Astrocyte of the hippocampus (primary cell): ENCODE measurements around the gene ACTL8.
A peak's percentile ranks its signal among the peaks of the same experiment; 100 is the strongest.

Experiments used
- DNase-seq: peaks from one replicate; pipeline ENCODE4 v3.0.0; 2011; ENCODE audit warnings: low read depth, low spot score

The ACTL8 gene

DNA sequence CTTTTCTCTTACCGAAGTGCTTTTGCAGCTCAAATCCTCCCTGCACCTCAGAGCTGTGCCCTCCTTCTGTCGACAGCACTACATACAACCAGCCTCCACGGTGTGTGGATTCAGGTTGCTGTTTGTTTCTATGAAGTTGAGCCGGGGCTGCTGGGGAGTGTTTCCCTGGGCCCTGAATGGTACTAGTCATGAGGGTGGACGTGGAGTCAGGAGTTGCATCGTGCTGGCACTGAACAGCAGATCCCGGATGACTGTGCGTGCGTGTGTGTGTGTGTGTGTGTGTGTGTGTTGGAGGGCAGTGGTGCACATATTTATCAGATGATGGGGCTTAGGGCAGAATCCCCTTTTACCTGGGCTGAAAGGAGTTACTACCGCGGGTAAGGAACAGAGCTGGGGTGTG, 47.0 kb downstream of the ACTL8 start:
- peak; percentile 9 for DNase-seq

DNA sequence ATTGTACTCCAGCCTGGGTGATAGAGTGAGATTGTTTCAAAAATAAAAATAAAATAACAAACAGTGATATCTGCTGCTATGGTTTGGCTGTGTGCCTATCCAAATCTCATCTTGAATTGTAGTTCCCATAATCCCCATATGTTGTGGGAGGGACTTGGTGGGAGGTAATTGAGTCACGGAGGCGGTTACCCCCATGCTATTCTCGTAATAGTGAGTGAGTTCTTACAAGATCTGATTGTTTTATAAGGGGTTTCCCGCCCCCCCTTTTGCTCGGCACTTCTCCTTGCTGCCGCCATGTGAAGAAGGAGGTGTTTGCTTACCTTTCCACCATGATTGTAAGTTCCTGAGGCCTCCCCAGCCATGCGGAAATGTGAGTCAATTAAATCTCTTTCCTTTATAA, 47.8 kb downstream of the ACTL8 start:
- DNase-seq: no peak

DNA sequence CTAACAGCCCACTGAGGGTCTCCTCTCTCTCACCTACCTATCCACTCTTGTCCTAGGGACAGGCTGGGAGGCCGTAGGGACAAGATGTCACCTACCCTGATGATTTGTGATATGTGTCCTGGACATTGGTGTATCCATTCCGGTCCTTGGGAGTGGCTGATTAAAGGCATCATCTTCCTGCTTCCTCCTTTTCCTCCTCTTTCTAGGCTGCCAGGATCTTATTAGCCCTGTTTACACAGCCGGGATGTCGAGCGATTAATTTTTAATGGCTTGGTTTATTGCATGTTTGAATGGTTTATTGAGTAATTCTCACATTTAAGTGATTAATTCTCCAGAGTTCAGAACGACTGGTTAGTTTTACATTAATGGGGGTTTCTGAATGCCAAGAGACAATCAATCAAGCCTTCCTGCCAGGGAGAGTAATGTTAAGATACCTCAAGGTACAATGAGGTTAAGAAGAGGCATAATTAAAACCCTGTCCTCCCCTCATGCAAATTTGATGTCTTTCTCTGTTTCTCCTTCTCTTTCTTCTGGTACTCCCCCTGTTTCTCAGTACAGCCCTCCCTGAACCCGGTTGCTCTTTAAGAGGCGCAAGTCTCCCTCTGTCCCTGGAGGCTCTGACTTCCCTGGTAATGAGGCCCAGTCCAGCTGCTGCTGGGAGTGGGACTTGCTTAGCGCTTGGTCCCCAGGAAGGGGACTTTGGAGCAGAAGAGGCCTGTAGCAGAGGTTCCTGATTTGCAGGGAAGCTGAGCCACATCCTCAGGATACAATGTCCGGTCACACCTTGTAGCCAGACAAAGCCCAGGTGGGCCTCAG, 50.9 kb downstream of the ACTL8 start:
- no peak for DNase-seq

DNA sequence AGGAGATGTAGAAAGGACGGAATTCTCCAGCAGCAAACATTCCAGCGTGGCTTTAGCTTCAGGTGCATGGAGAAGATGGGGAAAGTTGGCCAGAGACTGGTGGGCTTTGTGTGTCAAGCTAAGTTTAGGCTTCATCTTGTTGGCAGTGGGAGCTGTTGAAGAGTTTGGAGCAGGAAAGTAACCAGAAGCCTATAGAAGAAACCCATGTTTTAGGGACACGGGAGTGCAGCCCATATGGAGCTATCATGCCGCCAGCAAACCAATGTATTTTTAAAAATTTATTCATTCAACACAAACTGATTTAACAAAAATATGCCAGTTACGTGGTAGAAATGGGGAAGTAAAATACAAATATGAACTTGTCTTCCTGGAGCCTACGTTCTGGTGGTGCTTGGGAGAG, 53.7 kb downstream of the ACTL8 start:
- no peak for DNase-seq

DNA sequence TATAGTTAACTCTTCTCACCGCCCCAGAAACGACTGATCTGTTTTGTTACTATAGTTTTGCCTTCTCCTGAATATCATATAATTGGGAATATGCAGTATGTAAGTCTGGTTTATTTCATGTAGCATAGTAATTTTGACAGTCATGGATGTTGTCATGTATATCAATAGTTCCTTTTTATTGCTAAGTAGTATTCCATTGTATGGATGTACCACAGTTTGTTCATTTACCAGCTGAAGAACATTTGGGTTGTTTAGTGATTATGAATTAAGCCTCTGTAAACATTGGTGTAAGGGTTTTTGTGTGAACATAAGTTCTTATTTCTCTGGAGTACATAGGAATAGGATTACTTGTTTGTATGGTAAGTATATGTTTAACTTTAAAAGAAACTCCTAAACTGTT, 55.5 kb downstream of the ACTL8 start:
- no peak for DNase-seq

DNA sequence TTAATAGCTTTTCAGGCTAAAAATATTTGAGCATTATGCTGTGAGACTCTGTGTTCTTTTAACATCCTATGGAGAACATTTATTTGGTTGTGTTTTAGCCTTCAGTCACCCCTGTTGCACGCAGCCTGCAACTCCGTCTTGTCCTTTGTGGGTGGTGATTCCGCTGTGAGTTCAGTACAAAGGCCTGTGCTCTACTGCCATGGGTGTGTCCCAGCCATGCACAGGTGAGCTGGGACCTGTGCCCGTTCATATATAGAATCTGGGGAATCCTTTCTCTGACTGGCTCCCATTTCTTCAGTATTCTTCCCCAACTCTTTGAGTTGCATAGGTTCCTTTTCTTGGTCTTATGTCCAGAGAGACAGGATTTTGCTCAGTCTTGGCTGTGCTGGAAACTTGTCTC, 61.4 kb downstream of the ACTL8 start:
- DNase-seq: no peak

DNA sequence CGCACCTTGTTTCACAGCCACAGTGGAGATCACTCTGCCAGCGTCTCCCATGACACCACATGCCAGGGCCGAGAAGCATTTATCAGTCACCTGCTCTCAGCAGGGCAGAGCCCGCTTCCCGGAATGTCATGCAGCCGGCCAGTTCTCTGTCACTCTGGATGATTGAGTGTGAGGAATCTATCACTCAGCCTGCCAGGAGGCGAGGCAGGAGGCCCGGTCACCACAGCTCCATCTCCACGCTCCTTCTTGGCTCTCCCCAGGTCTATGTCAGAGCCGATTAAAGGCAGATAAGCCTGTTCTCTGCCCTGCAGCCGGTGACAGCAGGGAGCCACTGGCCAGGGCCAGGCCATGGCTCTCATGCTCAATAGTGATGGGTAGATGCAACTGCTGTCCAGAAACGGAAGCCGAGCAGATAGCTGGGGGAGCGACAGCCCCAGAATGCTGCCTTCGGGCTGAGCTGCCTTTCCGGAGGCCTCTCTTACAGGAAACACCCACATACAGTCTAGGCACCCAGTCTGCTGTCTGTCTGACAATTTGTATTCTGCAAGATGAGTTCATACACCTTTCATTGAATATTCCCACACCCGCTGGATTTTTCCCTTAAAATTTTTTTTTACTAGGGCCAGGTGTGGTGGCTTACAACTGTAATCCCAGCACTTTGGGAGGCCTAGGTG, 64.1 kb downstream of the ACTL8 start:
- DNase-seq: no peak

DNA sequence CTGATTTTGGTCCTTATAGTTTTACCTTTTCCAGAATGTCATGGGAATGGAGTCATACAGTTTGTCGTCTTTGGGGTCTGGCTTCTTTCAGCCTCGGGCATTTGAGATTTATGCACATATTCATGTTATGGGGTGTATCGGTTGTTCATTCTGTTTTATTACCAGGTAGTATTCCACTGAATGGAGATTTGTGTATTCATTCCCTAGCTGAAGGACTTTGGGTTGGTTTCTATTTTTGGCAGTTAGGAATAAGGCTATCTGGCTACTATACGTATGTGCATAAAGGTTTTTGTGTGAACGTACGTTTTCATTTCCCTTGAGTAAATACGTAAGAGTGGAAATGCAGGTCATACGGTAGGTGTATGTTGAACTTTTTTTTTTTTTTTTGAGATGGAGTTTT, 65.1 kb downstream of the ACTL8 start:
- DNase-seq: no peak

DNA sequence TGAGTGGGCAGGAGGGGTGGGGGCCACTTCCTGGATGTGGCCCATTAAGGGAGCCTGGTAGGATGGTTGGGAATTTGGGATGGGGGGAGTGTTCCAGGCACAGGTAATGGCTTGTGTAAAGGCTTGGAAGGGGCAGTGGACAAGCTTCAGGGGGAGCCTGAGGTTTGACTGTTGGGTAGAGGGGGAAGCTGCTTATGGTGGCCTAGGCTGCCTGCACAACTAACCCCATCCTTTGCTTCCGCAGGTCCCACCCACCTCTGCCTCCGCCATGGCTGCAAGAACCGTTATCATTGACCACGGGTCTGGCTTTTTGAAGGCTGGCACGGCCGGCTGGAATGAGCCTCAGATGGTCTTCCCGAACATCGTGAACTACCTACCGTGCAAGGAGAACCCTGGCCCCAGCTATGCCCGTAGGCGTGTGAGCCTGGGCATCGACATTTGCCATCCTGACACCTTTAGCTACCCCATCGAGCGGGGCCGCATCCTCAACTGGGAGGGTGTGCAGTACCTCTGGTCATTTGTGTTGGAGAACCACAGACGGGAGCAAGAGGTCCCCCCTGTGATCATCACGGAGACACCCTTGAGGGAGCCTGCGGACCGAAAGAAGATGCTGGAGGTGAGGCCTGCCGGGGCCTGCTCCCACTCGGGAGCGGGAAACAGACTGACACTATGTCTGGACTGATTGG, 67.8 kb downstream of the ACTL8 start:
- DNase-seq: no peak

DNA sequence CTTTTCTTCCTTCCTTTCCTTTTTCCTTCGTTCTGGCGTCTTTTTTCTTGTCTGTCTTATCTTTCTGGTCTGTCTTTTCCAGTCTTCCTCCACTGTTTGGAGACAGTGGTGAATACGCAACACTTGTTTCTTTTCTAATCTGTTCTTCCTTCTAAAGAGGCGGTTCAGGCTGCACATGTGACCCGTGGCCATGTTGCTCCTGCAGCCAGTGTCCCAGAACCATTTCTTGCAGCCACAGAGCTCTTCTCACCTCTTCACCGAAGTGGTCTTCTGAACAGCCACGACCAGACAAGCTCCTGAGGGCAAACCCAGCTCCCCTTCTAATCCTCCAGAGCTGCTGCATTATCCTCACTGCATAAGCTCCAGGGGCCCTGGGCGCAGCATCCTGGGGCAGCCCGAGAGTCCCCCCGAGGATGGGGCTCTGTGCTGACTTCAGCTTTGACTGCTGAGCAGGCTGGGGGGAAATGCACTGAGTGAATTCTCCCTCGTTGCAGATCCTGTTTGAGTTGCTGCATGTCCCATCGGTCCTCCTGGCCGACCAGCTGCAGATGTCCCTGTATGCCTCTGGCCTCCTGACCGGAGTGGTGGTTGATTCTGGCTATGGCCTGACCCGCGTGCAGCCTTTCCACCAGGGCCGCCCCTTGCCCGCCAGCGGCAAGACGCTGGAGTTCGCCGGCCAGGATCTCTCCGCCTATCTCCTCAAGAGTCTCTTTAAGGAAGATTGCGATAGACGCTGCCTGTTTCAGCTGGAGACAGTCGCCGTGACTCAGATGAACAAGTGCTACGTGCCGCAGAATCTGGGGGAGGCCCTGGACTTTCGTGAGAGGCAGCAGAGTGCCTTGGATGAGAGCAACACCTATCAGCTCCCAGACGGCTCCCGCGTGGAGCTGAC, 70.4 kb downstream of the ACTL8 start:
- DNase-seq: no peak

DNA sequence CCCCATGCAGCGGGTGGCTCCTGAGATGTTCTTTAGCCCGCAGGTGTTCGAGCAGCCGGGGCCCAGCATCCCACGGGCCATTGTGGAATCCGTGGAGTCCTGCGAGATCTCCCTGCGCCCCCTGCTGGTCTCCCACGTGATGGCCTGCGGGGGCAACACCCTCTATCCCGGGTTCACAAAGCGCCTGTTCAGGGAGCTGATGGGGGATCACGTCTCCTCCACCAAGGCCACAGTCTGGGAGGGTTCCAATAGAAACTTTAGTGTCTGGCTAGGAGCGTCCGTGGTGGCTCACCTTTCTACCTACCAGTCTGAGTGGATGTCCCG, 71.0 kb downstream of the ACTL8 start:
- peak; percentile 34 for DNase-seq

DNA sequence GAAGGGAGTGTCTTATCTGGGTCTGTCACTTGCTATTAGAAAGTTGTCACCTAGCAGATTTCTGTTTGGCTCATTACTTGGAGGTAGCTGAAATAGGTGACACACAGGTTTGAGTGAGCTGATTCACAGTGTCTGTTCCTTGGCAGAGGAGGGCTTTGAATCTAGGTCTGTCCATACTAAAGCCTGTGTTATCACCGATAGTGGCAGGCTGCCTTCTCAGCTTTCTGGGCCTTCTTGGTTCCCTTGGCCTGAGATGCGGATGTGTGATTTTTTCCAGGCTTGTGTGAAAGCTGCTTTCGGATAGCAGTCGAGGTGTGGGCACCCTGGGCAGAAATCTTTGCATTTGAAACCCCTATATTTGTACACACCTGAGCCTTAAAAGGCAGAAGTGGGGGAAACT, 73.9 kb downstream of the ACTL8 start:
- no peak for DNase-seq

DNA sequence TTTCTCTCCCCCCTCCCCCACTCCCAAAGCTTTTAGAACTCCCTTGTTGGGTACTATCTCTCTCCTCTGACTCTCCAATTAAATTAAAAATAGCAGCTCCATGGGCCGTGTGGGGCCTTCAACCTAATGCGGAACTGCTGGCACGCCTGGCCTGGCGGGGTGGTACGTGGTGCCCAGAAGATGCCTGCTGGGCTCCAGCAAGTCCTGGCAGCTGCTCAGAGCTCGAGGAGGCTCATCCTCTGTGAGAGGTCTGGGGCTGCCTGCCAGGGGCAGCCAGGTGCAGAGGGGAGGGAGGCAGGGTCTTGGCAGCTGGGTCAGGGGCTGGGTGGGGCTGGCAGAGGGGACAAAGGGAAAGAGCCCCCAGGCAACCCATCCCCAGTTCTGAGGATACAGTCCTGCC, 74.4 kb downstream of the ACTL8 start:
- DNase-seq: no peak

DNA sequence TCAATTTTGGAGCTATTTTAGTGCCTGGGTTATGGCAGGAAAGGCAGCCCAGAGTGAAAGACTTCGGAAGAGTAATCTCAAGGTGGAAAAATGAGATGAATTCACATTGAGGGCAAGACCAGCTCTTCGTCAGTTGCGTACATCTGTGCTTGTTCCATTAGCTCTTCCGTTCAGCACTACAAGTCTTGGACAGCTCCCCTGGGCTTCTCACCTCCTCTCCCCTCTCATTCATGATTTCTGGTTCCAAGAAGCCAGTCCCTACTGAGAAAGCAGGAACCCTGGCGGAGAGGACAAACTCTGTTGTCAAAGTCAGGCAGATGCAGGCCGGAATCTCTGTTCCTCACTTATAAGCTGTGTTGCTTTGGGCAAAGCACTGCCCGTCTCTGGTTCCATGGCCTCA, 76.5 kb downstream of the ACTL8 start:
- DNase-seq: peak; percentile 75

DNA sequence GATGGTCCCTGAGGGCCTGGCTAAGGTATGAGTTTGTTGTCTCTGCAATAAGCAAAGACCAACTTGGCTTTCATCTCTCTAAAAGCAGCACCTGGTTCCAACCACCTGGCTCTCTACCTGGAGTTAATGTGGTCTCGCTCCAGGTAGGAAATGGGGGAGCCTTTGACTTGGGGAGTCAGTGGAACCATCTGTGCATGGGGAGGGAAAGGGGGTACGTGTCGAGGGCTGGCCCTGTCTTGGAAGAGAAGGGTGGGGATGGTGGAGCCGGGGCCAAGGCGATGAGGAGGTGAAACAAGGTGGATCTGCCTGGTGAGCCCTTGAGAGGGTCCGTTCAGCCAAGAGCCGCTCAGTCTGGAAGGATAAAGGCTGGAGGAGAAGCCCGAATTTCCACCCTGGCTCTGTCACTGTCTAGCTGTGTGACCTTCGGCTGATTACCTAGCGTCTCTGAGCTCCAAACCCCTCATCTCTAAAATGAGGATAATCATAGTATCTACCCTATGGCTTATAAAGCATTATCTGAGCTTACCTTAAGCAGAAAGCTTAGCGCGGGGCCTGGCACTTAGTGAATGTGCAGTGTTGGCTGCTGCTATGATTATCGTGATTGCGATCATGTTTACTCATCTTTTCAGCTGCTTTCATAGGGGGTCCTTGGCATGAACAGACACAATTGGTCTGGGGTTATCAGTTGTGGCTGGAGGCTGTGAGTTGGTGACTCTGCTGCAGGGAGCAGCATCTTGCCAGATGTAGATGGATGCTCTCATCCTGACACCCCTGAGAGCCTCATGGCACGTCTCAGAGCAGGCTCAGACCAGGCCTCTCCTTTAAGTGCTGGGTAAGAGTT, 78.7 kb downstream of the ACTL8 start:
- DNase-seq: no peak

DNA sequence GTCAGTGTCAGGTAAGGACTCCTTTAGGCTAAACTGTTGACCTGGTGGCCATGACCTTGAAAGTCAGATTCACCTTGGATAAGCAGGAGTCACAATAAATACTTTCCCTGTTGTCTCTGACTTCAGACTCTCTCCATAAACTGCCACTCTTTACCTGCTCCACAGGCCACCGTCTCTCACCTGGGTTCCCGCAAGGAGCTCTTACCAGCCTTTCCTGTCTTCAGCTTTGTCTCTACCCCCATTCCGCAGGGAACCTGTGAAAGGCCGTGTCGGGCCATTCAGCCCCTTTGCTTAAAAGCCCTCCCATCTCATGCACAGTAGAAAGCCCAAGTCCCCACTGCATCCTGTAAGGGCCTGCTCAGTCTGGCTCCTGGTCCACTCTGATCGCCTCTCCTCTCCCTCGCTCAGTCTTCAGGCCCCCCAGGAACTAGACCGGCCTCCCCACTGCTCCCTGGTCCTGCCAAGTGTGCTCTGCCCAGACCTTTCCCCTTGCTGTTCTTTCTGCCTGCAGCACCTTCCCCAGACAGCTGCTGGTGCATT, 79.5 kb downstream of the ACTL8 start:
- no peak for DNase-seq

DNA sequence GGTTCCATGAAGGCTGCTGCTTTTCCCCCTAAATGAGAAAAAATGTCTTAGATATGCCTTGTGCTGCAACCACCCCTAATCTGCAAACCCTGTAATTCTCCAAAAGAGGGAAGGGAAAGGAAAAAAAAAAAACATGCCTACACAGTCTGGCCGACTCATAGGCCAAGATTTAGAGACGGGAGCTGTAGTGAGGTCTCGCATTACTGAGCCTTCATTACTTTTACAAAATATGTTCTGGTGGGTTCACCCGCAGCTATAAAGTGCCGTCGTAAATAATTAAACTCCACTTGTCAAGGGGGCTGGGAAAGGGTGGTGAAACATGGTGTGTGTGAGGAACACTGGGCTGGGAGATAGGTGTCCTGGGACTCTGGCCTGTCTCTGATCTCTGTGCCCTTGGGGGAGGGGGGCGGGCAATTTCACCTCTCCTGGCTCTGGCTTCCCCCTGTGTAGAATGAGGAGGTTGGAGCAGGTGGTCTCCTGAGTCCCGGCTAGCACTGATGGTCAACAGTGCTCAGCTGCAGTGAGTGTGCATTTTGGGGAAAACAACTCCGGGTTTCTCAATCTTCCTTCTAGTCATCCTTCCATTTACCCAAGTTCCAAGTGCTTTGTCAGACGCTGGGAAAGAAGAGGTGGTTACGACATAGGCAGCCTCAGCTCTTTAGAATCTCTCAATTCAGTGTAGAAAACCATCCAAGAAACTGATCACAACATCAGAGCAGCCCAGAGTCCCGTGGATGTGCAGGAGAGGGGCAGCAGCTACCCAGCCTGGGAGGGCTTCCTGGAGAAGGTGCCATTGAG, 82.3 kb downstream of the ACTL8 start:
- DNase-seq: no peak

DNA sequence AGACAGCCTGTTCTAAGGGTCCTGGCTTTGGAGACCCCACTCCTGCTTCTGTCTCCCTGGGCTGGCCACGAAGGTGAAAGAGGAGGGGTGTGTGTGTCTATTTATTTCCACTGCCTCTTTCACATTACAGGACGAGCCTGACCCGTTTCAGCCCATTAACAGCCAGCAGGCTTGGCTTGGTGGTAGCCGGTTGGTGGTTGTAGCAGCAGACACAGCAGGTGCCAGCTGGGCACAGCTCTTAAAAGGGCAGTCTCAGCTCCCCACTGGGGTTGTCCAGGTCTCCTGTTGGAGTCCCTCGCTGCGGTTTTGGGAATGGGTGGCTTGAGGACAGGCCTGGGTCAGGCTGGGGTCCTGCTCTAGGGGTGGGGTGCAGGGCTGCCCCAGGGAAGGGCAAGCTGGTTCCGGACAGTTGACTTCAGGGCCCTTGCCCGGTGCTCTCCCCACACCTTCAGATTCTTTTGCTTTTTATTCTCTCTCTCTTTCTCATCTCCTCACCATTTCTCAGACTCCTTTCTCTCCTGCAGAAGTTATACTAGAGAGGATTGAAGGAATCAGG, 84.6 kb downstream of the ACTL8 start:
- no peak for DNase-seq

DNA sequence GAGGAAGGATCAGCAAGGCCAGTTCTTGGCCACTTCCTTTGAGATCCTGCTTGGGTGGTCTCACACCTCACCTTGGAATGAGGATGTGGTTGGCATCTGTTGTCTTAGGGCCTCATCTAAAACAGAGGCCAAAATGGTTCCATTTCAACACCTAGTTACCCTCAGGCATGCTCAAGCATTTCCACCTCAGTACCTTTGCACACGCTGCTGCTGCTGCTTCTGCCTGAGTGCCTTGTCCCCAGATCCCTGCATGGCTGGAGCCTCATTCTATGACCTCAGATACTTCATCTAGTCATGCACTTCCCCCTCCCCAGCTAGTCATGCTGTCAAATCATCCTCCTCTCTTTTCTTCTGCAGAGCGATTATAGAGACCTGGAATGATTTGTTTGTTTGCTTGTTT, 86.8 kb downstream of the ACTL8 start:
- DNase-seq: no peak

DNA sequence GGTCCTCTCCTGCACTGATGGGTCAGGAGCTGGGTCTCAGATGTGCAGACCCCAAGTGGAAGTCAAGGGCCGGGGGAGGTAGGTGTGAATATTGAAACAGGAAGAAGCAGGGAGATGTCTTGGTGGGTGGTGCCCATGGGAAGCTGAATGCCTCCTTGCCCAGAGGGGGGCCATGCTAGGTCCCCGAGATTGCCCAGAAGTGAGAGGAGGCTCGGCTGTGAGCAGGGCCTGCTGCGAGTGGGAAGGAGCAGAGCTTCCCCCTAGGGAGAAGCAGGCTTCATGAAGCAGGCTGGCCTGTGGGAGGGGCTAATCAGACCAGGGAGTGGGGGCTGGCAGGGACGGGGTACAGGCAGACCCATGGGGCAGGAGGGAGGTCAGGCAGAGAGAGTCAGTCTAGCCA, 87.6 kb downstream of the ACTL8 start:
- DNase-seq: no peak
